GM18861 (cell line): Measurements from ENCODE around the gene RIT1.
A peak's percentile ranks its signal among the peaks of the same experiment; 100 is the strongest.

Experiments used
- ATAC-seq: cut with Tn5 transposase; IDR thresholded peaks from one replicate; pipeline ENCODE4 v1.9.1; 2021; ENCODE audit not compliant: unreplicated experiment

The RIT1 gene

DNA sequence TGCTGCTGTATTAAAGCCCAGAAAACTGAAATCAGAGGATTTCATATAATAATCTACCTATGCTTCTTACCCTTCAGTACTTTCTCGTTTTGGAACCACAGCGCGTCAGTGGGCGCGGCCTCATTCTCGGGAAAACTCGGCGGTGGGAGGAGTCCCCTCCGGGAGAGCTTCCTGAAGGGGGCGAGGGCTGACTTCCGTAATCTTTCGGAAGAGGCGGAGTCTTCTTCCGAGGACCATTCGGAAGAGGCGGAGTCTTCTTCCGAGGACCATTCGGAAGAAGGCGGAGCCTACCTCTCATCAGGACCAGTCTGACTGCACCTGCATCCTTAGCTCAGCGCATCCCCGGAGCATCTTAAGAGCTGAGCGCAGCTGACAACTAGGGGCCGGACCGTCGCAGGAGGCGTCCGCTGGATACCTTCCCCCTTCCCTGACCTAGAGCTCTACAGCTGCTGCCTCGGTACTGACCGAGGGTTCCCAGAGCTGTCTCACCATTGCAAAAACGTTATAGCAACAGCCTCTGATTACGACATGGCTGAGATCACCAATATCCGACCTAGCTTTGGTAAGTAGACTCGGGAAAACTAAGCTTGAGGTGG lies 51.8 kb downstream of the RIT1 start, which contains the start of gene SYT11:
Gene SYT11, plus strand, starts transcription at position 334 of the 596 bp plus-strand sequence. Its CDS starts 195 bp downstream, at position 529.
- ATAC-seq, result peak; percentile 43

DNA sequence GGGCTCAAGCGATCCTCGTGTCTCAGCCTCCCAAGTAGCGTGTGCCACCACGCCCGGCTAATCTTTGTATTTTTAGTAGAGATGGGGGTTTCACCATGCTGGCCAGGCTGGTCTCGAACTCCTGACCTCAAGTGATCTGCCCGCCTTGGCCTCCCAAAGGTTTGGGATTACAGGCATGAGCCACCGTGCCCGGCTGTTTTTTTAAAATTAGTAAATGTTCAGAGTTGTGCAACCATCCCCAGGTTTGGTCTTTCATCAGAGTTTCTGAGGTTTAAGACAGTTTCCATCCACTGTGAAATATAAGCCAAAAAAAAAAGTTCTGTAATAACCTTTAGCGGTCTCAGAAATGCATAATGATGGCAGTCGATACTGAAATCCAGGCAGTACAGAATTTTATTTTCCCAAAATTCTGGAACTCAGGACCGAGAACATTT lies 52.3 kb downstream of the RIT1 start:
- ATAC-seq, result peak; percentile 3

DNA sequence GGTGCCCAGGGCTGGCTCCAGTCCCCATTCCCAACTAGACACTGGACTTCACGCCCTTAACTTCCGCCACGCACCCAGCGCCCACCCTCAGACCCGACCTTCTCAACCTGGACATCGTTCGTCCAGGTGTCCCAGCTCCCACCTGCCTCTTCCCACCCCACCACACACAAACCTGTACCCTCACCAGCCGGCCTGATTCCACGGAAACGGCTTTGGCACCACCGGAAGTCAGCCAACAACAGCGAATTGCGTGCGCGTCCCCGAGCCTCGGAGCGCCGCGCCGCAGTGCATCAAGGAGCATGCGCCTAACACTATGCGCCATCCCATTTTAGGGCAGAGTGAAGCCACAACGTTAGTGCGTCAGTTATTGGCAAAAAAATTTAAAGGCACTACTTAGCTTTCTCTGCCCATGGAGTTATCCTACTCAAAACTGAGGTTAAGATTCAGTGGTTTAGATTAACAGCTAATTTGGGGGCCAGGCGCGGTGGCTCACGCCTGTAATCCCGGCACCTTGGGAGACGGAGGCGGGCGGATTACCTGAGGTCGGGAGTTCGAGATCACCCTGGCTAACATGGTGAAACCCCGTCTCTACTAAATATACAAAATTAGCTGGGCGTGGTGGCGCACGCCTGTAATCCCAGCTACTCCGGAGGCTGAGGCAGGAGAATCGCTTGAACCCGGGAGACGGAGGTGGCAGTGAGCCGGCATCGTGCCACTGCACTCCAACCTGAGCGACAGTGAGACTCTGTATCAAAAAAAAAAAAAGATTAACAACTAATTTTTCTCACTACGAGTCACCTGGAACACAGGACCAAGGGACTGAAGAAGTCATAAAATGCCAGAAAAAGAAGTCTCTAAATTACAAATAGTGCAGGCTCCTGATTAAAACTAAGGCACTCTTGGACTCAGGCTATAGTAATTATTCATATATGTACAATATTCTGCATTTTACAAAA lies 53.9 kb downstream of the RIT1 start, which contains the start of gene GON4L:
Gene GON4L, minus strand, starts transcription at position 240 of the 956 bp plus-strand sequence. CDS start 3,434 bp downstream, outside the sequence.
- ATAC-seq, result peak; percentile 34

- ATAC-seq, result no peak
Measured at GRCh38 chr1:155856257-155856974, 54.7 kb downstream of the RIT1 start.

GRCh38 chr1:155850345-155850744 lies 60.8 kb downstream of the RIT1 start:
- ATAC-seq, result no peak

GRCh38 chr1:155847823-155848529 lies 63.2 kb downstream of the RIT1 start:
- no peak for ATAC-seq
